Astrocyte (in vitro differentiated cells and primary cell): ENCODE results near the gene ARHGAP23. TPM values are rescaled to one million over a fixed set of nuclear protein-coding genes. Genes with fewer than 3 reads are reported as not detected.

Source experiments
- DNase-seq: peaks from one replicate; pipeline ENCODE4 v3.0.0-alpha.2; 2010; ENCODE audit warnings: low read depth
- FAIRE-seq: peaks from 2 replicates; lab custom pipeline; 2011; peaks lifted over from hg19 to GRCh38; lab: Jason Lieb, UNC
- H2AFZ ChIP-seq: 2 replicates; pipeline ENCODE4 v1.6.0; 2012; ENCODE audit warnings: low read depth, low read length, inconsistent platforms
- H3K27ac ChIP-seq: 2 replicates; pipeline ENCODE4 v1.5.1; 2011; ENCODE audit warnings: low read depth, low read length, inconsistent platforms
- H3K27me3 ChIP-seq: 2 replicates; pipeline ENCODE4 v1.6.0; 2011; ENCODE audit warnings: low read length, inconsistent platforms; ENCODE audit not compliant: insufficient read depth
- H3K36me3 ChIP-seq: 2 replicates; pipeline ENCODE4 v1.5.1; 2011; ENCODE audit warnings: low read length, inconsistent platforms; ENCODE audit not compliant: insufficient read depth
- H3K4me1 ChIP-seq: 2 replicates; pipeline ENCODE4 v1.5.1; 2011; ENCODE audit warnings: low read length, inconsistent platforms; ENCODE audit not compliant: insufficient read depth
- H3K4me2 ChIP-seq: 2 replicates; pipeline ENCODE4 v1.6.0; 2012; ENCODE audit warnings: low read length, inconsistent platforms
- H3K4me3 ChIP-seq: 2 replicates; pipeline ENCODE4 v1.5.1; 2011; ENCODE audit warnings: low read depth, mild to moderate bottlenecking, low read length, inconsistent platforms; ENCODE audit not compliant: insufficient read depth
- H3K79me2 ChIP-seq: 2 replicates; pipeline ENCODE4 v1.6.0; 2012; ENCODE audit warnings: mild to moderate bottlenecking, low read length, inconsistent platforms; ENCODE audit not compliant: insufficient read depth
- H3K9ac ChIP-seq: 2 replicates; pipeline ENCODE4 v1.6.0; 2012; ENCODE audit warnings: mild to moderate bottlenecking, low read length, inconsistent platforms
- H3K9me3 ChIP-seq: 2 replicates; pipeline ENCODE4 v1.5.1; 2012; ENCODE audit warnings: low read depth, mild to moderate bottlenecking, low read length, inconsistent platforms; ENCODE audit not compliant: insufficient read depth
- H4K20me1 ChIP-seq: 2 replicates; pipeline ENCODE4 v1.6.0; 2012; ENCODE audit warnings: low read length, inconsistent platforms; ENCODE audit not compliant: insufficient read depth
- H3K27ac Mint-ChIP-seq: one replicate; pipeline ENCODE4 v1.8.0; 2021; ENCODE audit warnings: mild to moderate bottlenecking, mixed read lengths; ENCODE audit not compliant: unreplicated experiment
- H3K27me3 Mint-ChIP-seq: one replicate; pipeline ENCODE4 v1.8.0; 2021; ENCODE audit warnings: low read depth, mixed read lengths; ENCODE audit not compliant: unreplicated experiment
- H3K36me3 Mint-ChIP-seq: one replicate; pipeline ENCODE4 v1.8.0; 2021; ENCODE audit warnings: low read depth, mixed read lengths; ENCODE audit not compliant: unreplicated experiment
- H3K4me1 Mint-ChIP-seq: one replicate; pipeline ENCODE4 v1.8.0; 2021; ENCODE audit warnings: low read depth, mixed read lengths; ENCODE audit not compliant: unreplicated experiment
- H3K4me3 Mint-ChIP-seq: one replicate; pipeline ENCODE4 v1.8.0; 2021; ENCODE audit warnings: mild to moderate bottlenecking, moderate library complexity, mixed read lengths; ENCODE audit not compliant: unreplicated experiment
- H3K9me3 Mint-ChIP-seq: one replicate; pipeline ENCODE4 v1.8.0; 2021; ENCODE audit warnings: mild to moderate bottlenecking, mixed read lengths; ENCODE audit not compliant: unreplicated experiment
- EZH2 ChIP-seq: IDR thresholded peaks from 2 replicates; pipeline ENCODE4 v1.6.1; 2012; ENCODE audit warnings: mild to moderate bottlenecking, low read length, inconsistent platforms; ENCODE audit not compliant: insufficient read depth
- total RNA-seq: library from RNA; stranded (reverse); gene quantifications from 2 replicates; pipeline ENCODE4 v1.2.1, GENCODE V29; 2021
- TF ChIP-seq, protein P1 (sequence below): IDR thresholded peaks from 2 replicates; pipeline ENCODE4 v1.5.1; 2011; ENCODE audit warnings: low read depth, mild to moderate bottlenecking, inconsistent platforms, low read length, moderate library complexity; ENCODE audit not compliant: insufficient read depth

Gene ARHGAP23
- total RNA-seq, 1 donor from 2014 or later, result 118 TPM

DNA sequence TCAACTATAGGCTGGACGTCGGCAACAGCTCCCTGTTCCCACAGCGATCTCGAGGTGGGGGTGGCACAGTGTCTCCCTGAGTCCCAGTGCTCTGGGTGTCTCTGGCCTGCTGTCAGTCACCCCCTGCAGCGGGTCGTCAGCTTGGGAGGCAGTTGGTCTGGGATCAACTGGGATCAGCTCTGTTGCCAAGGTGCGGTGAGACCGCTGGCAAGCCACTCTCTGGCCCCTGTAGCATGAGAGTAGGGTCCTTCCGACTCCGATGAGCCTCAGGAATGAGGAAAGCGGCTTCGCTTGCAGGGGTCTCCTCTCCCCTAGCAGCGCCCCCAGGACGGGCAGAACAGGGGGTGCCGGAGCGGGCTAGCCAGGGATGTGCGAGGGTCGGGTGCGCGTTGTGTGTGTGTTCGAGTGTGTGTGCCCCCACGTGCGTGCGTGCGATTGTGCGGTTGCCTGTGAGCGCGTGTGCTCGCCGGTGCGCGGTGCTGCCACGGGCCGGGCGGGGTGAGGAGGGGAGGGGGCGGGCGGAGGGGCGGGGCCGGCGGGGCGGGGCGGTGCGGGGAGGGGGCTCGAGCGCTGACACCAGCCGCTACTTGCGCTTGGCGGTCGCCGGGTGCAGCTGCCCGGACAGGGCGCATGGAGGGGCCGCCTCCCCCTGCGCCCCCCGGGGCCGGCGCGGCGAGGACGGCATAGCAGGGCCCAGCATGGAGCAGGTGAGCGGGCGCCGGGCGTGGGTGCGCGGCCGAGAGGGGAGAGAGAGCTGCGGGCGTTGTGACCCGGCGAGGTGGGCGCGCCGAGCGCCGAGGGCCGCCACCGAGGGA, 9.4 kb upstream of the ARHGAP23 start:
- H3K27ac Mint-ChIP-seq, result no peak overlapping the region
- Histone ChIP-seq H3K27ac (no peak overlapping the region), H2AFZ (peak overlapping the region; percentile 47)

DNA sequence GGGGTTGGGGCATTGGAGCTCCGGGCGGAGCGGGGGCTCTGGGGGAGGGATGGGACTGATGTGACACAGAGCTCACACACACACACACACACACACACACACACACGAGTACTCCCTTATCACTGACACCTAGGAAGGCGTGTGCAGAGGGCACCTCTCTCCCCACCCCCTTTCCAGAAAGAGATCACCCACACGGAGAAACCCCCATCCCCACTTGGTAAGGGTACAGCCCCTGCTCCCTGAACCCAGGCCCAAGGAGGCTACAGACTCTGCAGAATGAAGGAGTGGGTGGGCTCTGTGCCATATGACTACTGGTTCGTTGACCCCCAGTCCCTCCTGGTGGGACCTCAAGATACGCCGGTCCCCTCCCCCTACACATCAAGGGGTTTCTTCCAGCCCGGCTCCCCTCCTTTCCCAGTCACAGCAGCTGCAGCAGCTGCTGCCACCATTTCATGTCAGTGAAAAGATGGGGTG, 8.7 kb upstream of the ARHGAP23 start:
- H3K4me2 ChIP-seq, result peak overlapping the region; percentile 76

More for the DNA sequence above, 9.4 kb upstream of the ARHGAP23 start:
- Mint-ChIP-seq H3K27me3 (peaks cover 10% of the 10 kb centered on the region), H3K4me3 (peak overlapping the region; percentile 81), H3K9me3 (no peaks in the 10 kb centered on the region), H3K4me1 (peaks cover 16% of the 10 kb centered on the region), H3K36me3 (no peaks in the 10 kb centered on the region)
- H3K4me3 ChIP-seq, result no peak overlapping the region
- no peak overlapping the region for H3K9ac ChIP-seq
- peaks cover 21% of the 10 kb centered on the region for H3K27me3 ChIP-seq
- no peaks in the 10 kb centered on the region for H3K79me2 ChIP-seq
- no peaks in the 10 kb centered on the region for H3K9me3 ChIP-seq
- peak; percentile 97 for TF ChIP-seq EZH2
- TF ChIP-seq, protein P1, sequence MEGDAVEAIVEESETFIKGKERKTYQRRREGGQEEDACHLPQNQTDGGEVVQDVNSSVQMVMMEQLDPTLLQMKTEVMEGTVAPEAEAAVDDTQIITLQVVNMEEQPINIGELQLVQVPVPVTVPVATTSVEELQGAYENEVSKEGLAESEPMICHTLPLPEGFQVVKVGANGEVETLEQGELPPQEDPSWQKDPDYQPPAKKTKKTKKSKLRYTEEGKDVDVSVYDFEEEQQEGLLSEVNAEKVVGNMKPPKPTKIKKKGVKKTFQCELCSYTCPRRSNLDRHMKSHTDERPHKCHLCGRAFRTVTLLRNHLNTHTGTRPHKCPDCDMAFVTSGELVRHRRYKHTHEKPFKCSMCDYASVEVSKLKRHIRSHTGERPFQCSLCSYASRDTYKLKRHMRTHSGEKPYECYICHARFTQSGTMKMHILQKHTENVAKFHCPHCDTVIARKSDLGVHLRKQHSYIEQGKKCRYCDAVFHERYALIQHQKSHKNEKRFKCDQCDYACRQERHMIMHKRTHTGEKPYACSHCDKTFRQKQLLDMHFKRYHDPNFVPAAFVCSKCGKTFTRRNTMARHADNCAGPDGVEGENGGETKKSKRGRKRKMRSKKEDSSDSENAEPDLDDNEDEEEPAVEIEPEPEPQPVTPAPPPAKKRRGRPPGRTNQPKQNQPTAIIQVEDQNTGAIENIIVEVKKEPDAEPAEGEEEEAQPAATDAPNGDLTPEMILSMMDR, result no peak
- DNase-seq (no peak), FAIRE-seq (no peak)
- no peaks in the 10 kb centered on the region for H3K36me3 ChIP-seq
- peaks cover 20% of the 10 kb centered on the region for H3K4me1 ChIP-seq
- peak overlapping the region; percentile 76 for H3K4me2 ChIP-seq
- no peaks in the 10 kb centered on the region for H4K20me1 ChIP-seq

More for the DNA sequence above, 8.7 kb upstream of the ARHGAP23 start:
- Histone ChIP-seq H3K36me3 (no peaks in the 10 kb centered on the region), H3K4me3 (no peak overlapping the region), H3K27ac (no peak overlapping the region), H4K20me1 (no peaks in the 10 kb centered on the region), H3K4me1 (peaks cover 20% of the 10 kb centered on the region), H2AFZ (no peak overlapping the region), H3K9ac (no peak overlapping the region), H3K9me3 (no peaks in the 10 kb centered on the region), H3K27me3 (peaks cover 21% of the 10 kb centered on the region), H3K79me2 (no peaks in the 10 kb centered on the region)
- Mint-ChIP-seq H3K36me3 (no peaks in the 10 kb centered on the region), H3K4me1 (peaks cover 16% of the 10 kb centered on the region), H3K27ac (peak overlapping the region; percentile 41), H3K27me3 (peaks cover 10% of the 10 kb centered on the region), H3K4me3 (peak overlapping the region; percentile 67), H3K9me3 (no peaks in the 10 kb centered on the region)
- no peak for DNase-seq
- FAIRE-seq, result no peak
- no peak for TF ChIP-seq EZH2
- TF ChIP-seq, protein P1, result no peak
